Stimulated activated CD8-positive, alpha-beta memory T cell treated with anti-CD3 and anti-CD28 coated beads, Interleukin-12 subunit alpha, Interleukin-12 subunit beta, amount 100 ng/mL, for 1 hour (primary cell): Measurements from ENCODE around the gene EXOC4.

ENCODE experiments used
- DNase-seq: peaks from one replicate; pipeline ENCODE4 v3.0.0-alpha.2; 2020; ENCODE audit warnings: low read depth

Gene EXOC4

DNA sequence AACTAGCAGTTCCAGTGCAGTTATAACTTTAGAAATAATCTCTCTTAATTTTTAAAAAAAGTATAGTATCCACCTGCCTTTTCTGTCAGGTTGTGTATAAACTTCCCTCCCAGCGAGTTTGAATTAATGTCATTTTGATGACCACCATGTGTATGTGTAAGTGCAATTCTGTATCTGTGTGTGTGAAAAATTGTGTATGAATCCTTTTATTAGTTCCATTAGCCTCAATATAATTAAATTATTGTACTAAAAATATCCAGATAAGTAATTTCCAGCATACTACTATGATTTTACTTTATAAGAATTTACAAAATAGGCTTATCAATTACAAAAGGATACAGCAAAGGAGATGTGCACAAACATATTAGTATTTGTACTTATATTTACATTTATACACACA is 453.1 kb downstream of the EXOC4 start:
- no peak for DNase-seq

DNA sequence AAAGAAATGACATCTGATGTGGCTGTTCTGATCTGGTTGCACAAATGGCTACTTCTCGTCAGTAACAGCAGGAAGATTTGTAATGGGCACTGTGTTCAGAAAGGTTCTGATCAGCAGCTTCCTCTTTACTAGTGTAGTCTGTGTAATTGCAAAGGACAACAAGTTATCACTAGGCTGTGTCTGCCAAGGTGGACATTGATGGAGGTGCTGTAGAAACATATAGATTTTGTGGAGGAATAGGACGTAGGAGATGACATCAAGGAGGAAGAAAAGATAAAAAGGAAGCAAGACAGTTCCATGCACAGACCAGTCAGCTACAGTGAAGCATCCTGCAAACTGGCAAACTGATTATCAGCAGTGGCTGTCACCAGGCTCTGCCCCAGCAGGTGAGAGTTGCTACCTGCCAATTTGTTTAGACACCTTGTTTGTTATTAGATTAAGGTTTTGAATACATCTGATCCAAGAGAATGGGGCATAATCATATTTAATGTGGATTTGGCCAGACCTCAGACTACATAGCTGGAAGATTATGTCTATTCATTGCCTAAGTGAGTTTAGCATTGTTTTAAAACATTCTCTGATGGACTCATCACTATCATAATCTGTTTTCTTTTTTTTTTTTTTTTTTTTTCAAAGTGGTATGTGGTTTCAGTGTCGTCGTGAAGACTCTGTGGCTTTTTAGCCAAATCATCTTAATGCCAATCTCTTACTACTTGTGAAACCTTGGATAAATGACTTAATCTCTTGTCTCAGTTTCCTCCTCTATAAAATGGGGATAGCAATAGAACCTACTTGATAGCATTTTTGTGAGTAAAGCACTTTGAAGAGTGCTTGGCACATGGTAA is 456.4 kb downstream of the EXOC4 start:
- no peak for DNase-seq

DNA sequence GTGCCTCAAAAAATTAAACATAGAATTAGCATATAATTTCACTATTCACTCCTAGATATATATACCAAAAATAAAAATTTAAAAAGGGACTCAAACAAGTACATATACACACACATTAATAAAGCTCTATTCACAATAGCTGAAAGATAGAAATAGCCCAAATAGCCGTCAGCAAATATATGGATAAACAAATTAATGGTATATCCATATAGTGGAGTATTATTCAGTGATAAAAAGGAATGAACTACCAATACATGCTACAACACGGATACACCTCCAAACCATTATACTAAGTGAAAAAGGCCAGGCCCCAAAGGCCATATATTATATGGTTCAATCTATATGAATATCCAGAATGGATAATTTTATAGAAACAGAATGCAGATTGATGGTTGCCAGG is 459.7 kb downstream of the EXOC4 start:
- DNase-seq = no peak

DNA sequence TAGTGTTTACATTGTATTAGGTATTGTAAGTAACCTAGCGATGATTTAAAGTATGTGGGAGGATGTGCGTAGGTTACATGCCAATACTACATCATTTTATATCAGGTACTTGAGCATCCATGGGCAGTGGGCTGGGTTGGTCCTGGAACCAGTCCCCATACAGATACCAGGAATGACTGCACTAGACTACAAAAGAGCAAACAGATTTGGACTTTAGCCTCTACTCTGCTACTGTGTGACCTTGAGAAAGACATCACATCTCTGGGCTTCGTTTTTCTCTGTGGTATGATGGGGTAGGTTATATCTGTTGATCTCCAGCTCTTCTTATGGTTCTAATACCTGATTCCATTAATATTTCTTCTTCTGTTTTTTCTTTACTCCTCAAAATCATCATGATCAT is 461.8 kb downstream of the EXOC4 start:
- no peak for DNase-seq

DNA sequence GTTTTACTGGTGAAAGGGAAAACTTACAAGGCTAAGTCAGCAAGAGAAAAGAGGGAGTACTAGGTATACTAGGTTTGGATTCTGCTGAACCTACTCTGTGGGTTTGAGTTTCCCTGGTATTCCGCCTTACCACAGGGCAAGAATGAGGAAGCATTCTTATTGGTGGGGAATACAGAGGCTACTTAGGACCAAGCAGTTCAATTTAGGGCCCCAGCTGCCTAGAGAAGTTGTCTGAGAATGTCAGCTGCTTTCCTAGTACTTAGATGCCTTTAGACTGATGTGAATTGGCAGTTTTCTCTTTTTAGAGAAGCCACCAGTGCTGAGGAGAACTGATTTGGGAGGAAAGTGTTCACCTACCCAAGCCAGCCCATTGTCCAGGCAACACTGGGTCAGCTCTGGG is 465.3 kb downstream of the EXOC4 start:
- DNase-seq = no peak

DNA sequence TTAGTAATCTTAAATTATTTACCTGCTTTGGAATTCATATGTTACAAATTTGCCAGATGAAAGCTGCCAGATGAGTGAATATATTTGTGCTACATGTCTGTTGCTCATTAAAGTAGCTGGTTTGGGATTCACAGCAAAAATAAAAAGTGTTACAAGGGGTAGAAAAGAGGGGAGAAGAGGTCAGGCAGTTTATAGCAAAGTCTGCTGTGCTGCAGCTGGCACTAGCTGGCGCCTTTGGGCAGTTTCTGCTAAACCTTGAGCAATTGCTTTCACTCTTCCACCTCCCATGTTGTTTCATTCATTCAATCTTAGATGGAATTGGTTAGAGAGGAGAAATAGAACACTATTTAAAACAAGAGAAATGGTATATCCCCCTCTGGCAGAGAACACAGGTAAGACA is 470.2 kb downstream of the EXOC4 start:
- DNase-seq = no peak

DNA sequence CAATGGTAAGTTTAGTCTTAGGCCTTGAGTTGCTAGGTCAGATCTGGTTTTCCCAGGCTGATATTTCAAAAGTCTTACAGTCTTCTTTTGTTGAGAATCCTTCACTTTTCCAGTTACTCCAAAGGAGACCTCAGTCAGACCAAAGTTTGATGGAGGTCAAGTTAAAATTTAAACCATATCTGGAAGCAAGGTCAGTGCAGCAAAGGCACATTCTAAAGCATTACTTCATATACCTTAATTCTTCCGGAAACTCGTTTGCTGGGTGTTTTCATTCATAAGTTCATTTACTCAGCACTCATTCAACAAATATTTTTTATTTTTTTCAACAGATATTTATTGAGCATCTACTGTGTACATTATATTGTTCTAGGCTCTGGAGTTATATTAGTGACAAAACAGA is 471.3 kb downstream of the EXOC4 start:
- DNase-seq = no peak

DNA sequence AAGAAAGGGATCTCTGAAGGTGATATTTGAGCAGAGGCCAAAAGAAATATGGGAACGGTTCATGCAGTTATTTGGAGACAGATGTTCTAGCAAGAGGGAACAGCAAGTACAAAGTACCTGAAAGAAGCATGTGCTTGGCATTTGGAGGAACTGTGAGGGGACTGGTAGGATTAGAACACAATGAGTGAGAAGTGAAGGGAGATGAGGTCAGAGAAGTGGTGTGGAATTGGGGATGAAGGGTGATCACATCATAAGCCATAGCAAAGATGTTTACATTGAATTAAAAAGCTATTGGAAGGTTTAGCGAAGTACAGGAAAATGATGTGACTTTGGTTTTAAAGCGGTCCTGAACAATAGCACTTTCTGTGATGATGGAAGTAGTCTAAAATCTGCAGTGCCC is 471.8 kb downstream of the EXOC4 start:
- no peak for DNase-seq

DNA sequence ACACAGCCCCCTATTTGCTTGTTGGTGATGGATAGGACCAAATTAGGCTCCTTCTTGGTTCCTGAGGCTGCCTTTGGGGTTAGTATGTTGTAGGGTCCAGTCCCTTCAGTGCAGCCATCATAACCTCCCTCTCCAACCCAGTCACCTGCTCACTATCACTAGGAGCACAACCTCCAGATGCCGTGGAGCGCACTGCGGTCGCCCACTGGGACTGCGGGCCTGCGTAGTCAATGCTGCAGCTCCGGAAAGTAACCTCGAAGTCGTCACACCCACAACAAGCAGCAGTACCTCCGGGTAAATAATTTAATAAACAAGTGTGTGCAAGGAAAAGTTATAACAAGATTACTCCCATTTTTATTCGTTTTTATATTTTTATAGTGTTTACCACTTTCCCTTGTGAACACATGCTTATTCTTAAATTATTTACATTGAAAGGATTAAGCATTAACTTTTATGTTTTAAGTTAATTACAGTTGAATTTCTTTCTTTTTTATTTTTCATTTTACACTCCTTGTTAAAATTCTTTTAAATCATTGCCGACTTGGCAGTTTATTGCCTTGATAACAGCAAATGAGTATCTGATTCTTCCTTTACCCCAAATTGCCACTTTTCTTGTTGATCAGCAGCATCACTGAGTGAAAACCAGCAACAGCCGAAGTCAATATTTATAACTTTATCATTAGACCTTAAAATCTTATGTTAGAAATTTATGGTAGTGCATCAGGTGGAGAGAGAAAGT is 474.8 kb downstream of the EXOC4 start:
- no peak for DNase-seq

DNA sequence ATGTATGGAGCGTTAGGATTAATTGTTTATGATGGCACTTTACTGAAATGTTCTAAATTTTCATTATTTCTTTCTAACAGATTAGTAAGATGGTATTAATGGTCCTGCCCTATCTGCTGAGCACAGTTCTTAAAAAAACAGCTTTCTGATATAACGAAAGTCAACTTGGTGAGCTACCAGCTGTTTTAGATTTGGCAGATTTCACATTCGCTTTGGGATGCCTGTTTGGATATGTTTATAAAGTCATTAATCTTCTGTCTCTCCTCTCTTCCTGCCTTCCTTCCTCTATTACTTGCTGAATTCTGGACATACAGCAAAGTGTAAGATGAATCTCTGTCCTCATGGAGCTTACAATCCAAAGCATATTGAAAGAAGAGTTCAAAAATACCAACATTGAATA is 477.5 kb downstream of the EXOC4 start:
- no peak for DNase-seq

DNA sequence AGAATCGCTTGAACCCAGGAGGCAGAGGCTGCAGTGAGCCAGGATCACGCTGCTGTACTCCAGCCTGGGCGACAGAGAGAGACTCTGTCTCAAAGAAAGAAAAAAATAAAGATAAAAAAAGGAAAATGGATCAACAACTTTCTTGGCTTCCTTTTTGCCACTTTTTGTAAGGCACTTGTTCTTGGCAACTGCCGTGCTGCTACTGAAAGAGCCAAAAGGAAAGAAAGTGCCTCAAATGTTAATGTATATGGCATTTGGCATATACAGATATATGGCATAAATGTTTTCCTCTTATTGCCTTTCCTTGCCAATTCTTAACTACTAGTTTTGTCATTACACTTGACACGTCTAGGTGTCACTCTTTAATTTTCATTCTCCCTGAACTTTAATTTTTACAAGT is 480.5 kb downstream of the EXOC4 start:
- no peak for DNase-seq

DNA sequence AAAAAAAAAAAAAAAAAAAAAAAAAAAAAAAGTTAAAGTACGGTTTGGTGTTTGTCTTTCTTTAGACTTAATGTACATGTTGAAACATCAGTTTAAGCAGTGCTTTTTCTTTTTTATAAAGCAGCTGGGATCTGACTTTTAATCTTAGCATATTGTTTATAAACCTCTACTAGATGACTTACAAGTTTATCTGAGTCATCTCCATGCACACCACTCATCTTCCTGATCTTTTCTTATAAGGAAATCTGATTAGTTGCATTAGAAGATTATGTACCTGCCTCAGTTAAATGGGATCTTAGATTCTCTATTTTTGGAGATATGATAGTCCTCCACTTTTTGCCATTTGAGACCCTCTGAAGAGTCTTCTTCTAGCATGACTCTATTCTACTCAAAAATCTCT is 482.3 kb downstream of the EXOC4 start:
- no peak for DNase-seq

DNA sequence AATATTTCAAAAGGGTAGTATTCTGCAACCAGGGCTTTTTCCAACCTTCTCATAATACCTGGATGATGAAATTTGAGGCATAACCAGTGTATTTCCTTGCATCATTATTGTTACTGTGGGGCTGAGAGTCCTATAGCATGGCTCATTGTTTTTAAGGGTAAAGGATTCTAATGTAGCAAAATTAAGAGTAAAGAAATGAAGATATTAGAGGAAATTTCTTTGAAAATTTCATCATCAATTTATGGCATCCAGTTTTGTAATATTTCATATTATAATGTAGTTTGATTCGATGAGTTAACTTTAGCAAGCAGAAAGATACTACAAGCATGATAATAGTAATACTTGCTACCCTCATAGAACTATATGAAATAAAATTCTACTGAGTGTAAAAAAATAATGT is 486.9 kb downstream of the EXOC4 start:
- DNase-seq = no peak

DNA sequence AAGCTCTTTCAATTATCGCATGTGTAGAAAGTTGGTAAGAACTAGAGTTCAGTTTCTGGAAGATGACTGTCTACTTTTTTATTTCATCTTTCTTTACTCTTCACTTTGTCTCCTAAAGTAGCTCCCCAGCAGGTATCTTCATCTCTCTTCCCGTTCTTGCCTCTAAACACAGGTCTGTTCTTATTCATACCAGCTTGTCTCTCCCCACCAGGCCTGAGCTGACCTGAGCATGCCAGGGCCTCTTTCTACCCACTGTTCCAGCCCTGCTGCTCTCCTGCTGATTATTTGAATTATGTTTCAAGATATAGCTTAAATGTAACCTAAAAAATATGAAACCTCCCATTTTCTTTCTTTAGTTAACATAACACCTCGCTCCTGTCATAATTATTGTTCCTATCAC is 488.2 kb downstream of the EXOC4 start:
- no peak for DNase-seq

DNA sequence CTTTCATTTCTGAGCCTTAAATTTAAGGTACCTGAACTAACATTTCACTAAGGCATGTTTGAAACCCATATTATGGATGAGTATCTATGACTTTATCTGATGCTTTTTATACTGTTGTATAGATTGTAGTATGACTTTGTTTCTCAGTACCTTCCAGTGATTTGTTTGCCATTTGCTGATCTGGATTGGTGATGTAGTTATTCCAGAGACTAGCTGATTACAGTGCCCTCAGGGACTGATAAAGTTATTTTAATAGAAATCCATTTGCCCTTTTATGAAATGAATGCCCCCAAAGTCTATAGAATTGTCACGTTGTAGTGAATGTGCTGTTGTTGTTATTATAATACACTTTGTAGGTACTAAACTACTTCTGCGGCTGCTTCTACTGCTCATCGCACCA is 488.8 kb downstream of the EXOC4 start:
- no peak for DNase-seq

DNA sequence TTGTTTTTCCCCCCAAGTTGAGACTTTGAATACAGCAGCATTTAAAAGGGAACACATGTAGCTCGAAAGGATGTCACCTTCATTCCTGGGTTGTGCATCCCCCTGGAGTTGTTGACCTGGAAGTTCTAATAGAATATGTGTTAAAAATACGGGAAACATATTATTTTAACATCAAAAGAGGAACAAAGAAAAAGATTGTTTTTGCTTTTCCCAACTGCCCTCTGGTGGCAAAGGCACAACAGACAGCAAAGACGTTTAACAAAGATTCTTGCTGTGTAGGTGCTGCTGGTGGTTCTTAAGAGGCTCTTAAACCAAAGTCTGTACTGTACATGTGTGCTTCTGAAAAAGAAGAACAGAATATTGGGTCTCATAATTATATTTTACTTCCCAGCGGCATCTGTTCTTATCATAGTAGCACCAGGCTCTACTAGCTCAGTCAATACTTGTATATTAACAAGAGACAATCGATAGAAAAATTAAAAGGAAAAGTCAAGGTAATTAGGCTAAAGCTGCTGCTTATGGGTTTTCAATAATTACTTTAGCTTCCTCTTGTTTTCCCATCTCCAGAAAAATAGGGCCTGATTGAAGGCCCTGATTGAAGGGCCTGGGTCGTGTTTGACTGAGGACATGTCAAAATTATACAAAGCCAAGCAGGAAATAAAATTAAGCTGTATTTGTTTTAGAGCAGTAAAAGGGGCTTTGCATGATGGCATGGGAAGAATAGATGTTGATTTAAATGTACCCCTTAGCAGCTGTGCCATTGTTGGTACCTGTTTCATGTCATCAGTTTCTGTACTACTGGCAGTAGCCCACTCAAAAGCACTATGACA is 490.0 kb downstream of the EXOC4 start:
- no peak for DNase-seq

DNA sequence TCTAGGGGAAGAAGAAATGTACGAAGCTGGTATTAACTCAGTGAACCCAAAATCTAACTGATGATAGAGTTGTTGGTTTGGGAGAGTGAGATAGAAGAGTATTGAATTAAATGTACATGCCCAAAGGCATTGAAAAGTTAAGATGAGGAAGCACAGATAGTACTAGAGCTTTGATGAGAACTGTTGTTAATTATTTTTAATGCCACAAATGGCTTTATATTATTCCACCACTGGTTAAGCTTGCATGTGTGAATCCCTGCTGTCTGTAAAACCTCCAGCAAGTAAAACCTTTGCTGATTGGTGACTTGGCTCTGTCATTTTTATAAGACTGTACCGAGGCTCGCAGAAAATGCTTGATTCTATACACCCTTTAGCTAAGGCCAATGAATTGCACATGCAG is 491.6 kb downstream of the EXOC4 start:
- DNase-seq = no peak

DNA sequence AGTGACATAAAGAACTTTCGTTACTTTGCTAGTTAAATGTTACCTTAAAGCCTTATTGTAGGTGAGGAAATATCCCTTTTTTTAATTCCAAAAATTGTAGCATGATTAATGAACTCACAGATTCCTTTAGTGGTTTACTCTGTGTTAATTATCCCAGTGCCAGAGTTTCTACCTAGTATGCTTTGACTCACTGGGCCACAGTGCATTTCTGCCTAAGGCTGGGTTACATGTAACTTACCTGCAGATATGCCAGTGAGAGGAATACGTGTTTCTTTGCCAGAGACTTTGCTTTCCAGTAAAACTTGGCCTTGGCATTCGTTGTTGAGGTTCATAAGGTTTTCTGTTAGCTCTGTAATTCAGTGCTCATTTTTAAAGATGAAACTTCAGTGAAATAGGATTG is 493.4 kb downstream of the EXOC4 start:
- DNase-seq = no peak

DNA sequence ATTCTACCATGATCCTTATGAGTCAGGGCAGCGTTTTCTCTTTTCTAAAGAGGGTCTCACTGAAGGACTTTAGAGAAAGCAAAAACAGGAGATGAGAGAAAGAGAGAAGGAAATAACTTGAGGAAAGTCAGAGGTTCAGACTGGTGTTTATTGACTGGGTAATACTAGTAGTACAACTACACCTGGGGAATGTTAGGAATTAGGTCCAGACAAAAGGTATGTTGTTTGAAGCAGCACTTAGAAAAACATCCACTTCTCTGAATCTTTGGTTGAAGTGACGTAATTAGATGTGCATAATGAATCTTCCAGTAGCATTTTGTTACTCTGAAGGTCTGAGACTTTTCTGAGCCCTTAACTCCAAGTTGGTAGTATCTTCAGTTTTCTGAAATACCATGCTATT is 494.0 kb downstream of the EXOC4 start:
- DNase-seq = no peak

DNA sequence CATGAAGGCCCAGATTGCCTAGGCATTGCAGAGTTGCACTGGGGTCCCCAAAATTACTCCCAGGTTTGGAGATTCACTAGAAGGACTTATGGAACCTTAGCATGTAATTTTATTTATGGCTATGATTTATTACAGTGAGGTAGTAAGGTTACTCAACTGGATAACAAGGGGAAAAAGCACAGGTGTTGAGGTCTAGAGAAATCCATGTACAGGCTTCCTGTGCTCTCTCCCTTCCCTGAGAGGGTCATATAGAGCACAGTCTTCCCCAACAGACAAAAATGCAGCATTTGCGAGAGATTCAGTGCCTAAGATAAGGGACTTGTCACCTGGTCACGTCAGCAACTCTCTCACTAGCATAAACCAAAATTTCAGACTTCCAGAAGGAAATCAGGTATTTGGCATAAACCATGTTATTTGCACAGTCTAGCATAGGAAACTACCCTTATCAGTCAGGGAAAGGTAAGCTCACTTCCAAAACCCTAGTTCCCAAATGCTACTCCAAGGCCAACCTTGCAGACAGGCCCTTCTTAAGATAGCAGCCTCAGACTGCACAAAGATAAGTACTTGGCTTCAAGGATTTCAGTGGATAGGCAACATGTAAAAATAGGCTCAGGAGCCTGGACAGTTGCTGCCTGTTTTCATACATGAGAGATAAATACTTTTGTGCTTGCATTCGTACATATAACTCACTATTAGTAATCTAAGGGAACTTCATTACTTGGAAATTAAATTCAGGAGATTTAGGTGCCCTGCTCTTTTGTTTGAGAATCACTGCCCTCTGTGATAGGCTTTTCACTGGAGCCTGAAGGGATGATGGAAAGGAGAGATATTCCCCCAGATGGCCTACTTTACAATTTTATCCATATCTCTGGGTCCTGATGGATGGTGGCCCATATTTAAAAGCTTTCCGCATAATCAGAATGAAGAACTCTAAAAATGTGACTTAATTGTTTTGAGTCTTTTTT is 495.8 kb downstream of the EXOC4 start:
- DNase-seq = no peak

DNA sequence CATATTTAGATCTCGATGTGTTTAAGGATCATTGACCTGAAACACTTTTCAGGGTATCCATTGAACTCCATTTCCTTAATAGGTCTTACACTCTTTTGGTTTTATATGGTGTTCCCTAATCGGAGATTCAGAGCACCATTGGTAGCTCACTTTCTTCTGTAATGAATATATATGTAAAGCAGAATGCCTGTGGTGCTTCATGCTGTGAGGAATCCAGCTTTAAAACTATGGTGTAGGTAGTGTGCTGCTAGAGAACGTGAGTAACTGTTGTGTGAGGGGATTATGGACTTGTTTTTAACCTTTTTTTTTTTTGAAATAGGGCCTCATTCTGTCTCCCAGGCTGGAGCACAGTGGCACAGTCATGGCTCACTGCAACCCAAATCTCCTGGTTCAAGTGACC is 497.4 kb downstream of the EXOC4 start:
- no peak for DNase-seq

DNA sequence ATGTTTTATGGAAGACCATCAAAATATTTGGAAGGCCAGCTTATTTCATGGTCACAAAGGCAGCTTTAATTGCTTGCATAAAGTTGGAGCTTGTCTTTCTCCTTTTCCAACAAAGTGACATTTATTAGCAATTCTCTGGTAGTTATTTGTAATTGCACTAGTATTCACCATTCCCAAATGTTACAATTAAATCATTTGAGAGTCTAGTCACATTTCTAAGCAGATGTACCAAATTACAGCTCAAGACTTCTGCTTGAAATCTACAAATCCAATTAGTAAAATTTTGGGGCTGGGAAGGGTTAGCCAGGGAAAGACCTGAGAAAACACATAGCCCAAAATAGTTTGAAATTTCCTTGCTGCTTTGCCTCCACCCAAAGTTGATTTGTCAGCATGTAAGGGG is 498.2 kb downstream of the EXOC4 start:
- DNase-seq = no peak
